Right ventricle myocardium superior (tissue), 1 donor: ENCODE measurements around the gene PLAGL2. TPM values are rescaled to one million over a fixed set of nuclear protein-coding genes. Genes with fewer than 3 reads are reported as not detected.
"Not testable (repeated sequence)": the region's sequence is repeated elsewhere in the genome, so short reads cannot be mapped to it uniquely, and the experiment has no call there.

Experiments used
- ATAC-seq: fragments of 200-7000 bp; cut with Tn5 transposase; one replicate; pipeline ENCODE4 v1.9.1; 2020; ENCODE audit warnings: mild to moderate bottlenecking; ENCODE audit not compliant: poor library complexity
- DNase-seq: peaks from one replicate; pipeline ENCODE4 v3.0.0-alpha.2; 2020
- intact Hi-C: fragments of 100-400 bp; cut with DNase I; formaldehyde crosslinking; loops from one replicate; pipeline ENCODE4 v1.11.2; 2022
- long read RNA-seq: library from polyadenylated mRNA; unstranded; transcript quantifications from one replicate; pipeline ENCODE4 v2.0.0, GENCODE V29; 2021
- total RNA-seq: library from RNA; stranded (reverse); fragmentation: NEBNext Ultra II Directional; extraction: Animal tissue kit (Norgen Biotek cat#: 25700); gene quantifications from one replicate; pipeline ENCODE4 v1.2.1, GENCODE V29; 2021
- donor health status: DM: no; HTN: yes; CAD: no; lungs with severe emphysema.

Gene PLAGL2
- total RNA-seq = 5.7 TPM
- long read RNA-seq, partial matches to known transcripts = 0 of 4 reads
- long read RNA-seq, other reads (novel, unspliced or antisense) = 4 of 4 reads

DNA sequence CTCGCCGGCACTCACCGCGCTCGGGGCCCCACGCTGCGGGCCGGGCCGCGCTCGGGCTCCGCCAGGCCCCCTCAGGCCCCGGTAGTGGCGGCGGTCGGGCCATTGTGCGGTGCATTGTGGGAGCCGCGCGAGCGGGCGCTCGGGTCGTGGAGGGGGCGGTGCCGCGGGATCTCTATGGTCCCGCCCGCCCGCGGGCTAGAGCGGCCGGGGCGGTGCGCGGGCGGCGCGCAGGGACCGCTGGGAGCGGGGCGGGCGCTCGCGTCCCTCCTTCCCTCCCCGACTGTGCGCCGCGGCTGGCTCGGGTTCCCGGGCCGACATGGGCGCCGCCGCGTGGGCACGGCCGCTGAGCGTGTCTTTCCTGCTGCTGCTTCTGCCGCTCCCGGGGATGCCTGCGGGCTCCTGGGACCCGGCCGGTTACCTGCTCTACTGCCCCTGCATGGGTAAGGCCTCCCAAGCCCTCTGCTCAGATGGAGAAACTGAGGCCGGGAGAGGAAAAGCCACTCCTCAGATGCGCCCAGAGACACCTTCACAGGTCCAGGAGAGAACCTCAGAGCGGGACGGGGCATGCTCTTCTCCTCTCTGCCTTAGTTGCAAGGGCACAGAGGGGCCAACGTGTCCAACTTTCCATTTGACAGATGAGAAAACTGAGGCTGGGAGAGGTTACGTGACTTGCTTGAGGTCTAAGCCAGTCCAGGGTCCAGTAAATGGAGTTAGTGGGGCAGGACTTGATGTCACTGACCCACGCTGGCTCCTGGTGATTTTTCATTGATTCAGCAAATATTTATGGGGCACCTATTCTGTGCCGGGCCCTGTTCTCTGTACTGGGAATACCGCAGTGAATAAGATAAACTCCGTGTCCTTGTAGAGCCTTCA lies at the start of gene PLAGL2, which contains the start of gene POFUT1:
PLAGL2 (minus strand) TSS at position 118 of the 873 bp plus-strand sequence. CDS start 5,565 bp downstream, outside the sequence.
POFUT1 (plus strand) TSS at position 255 of the 873 bp plus-strand sequence; CDS start at position 317, 62 bp downstream.
- intact Hi-C loops = loop anchor here (10.0 kb wide), 1 partner anchor 77 kb away; no protein-coding TSS in a partner anchor
- peak; percentile 95 for ATAC-seq
- peak; percentile 94 for DNase-seq

GRCh38 chr20:32252189-32252588 lies 44.6 kb upstream of the PLAGL2 start:
- intact Hi-C loops = no loop called here
- no peak for ATAC-seq
- no peak for DNase-seq

- ATAC-seq (no peak), DNase-seq (no peak)
- intact Hi-C loops = no loop called here
Observed at GRCh38 chr20:32251470-32251869, 43.9 kb upstream of the PLAGL2 start.

DNA sequence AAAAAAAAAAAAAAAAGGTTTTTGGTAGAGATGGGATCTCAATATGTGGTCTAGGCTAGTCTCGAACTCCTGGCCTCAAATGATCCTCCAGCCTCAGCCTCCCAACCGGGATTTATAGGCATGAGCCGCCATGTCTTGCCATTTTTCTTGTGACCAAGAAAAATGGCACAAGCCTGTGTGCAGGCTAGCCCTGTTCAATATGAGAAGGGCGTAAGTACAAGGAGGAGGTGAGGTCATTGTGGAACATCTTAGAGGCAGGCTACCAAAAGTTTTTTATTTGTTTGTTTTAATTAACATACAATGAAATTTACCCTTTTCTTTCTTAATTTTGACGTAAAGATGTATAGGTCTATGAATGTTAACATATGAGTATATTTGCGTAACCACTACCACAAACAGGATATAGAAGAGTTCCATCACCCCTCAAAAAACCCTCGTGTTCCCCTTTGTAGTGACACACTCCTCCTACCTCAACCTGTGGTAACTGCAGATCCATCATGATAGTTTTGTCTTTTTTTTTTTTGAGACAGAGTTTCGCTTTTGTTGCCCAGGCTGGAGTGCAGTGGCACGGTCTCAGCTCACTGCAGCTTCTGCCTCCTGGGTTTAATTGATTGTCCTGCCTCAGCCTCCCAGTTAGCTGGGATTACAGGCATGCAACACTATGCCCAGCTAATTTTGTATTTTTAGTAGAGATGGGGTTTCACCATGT lies 41.6 kb upstream of the PLAGL2 start:
- DNase-seq = no peak
- intact Hi-C loops = no loop called here
- no peak for ATAC-seq

DNA sequence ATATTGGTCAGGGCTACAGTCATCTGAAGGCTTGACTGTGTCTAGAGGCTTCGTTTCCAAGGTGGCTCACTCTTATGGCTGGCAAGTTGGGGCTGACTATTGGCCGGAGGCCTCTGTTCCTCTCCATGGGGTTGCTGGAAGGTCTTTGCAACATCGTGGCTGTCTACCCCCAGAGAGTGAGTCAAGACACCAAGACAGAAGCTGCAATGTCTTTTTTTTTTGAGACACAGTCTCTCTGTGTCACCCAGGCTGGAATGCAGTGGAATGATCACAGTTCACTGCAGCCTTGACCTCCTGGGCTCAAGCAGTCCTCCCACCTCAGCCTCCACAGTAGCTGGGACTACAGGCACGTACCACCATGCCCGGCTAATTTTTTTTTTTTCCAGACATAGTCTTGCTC lies 40.5 kb upstream of the PLAGL2 start:
- ATAC-seq = no peak
- DNase-seq = no peak
- intact Hi-C loops = no loop called here

- DNase-seq, ATAC-seq, intact Hi-C loops: not testable (repeated sequence)
Observed at GRCh38 chr20:32246208-32246607, 38.7 kb upstream of the PLAGL2 start.

DNA sequence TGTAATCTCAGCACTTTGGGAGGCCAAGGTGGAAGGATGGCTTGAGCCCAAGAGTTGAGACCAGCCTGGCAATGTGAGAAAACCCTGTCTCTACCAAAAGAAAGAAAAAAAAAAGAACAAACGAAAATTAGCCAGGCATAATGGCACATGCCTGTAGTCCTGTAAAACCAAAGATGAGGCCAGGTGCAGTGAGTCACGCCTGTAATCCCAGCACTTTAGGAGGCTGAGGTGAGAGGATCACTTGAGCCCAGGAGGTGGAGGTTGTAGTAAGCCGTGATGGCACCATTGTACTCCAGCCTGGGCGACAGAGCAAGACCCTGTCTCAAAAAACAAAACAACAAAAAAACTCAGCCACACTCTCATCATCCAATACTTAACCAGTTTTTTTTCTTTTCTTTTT lies 37.4 kb upstream of the PLAGL2 start:
- DNase-seq = no peak
- intact Hi-C loops = no loop called here
- no peak for ATAC-seq

- ATAC-seq (no peak), DNase-seq (no peak)
- intact Hi-C loops = no loop called here
Observed at GRCh38 chr20:32244150-32244823, 36.7 kb upstream of the PLAGL2 start.

- no peak for ATAC-seq
- DNase-seq = no peak
- intact Hi-C loops = no loop called here
Observed at GRCh38 chr20:32241807-32242206, 34.3 kb upstream of the PLAGL2 start.

DNA sequence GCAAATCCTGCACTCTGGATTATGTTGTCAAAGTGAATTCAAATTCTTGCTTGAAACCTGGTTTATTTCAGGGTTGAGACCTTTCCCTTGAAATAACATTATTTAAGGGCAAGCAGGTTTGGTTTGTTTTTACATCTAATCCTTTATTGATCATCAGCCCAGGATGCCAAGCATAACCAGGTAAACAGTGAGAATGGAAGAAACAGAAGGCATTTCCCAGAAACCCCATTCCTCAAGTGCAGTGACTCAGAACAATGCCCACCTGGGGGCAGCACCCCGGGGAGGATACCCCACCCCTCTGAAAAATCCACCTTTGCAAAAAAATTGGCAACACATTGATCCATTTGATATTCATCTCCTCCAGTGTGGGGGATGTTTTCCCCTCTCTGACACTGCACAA lies 32.7 kb upstream of the PLAGL2 start:
- intact Hi-C loops = no loop called here
- DNase-seq = no peak
- no peak for ATAC-seq

DNA sequence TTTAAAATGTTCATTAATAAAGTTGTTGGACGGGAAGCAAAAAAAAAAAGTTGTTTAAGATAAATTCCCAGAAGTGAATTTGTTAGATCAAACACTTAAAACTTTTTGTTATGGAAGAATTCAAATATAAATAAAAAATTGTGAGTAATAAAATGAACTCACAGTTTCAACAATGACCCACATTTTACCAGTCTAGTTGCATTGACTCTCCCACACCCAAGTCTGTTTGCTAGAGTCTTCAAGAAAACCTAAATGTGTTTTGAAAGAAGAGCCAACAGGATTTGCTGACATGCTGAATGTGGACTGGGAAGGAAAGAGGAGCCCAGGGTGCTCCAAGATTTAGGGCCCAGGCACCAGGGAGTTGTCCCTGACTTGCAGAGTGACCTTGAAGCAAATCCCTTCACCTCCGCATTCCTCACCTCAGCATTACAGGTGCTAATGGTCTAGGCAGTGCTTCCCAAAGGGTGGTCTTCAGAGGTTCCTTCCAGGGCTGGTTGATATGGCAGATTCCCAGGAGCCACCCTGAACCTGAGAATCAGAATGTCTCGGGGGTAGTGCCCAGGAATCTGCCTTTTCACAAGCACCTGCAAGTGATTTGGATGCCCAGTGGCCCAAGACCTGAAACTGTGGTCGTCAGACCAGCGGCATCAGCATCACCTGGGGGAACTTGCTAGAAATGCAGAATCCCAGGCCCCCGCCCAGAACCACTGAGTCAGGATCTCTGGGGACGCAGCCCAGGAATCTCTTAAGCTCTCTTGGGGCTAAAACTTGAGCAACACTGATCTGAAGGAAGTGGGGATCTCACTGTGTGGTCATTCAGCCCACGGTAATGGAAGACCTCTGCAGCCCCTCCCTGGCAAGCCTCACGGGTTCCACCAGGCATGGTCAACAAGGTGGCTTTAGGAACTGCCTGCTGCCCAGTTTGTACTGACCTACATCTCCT lies 31.2 kb upstream of the PLAGL2 start:
- DNase-seq (no peak), ATAC-seq (no peak)
- intact Hi-C loops = no loop called here

- DNase-seq (no peak), ATAC-seq (no peak)
- intact Hi-C loops = no loop called here
Observed at GRCh38 chr20:32237419-32237818, 29.9 kb upstream of the PLAGL2 start.

DNA sequence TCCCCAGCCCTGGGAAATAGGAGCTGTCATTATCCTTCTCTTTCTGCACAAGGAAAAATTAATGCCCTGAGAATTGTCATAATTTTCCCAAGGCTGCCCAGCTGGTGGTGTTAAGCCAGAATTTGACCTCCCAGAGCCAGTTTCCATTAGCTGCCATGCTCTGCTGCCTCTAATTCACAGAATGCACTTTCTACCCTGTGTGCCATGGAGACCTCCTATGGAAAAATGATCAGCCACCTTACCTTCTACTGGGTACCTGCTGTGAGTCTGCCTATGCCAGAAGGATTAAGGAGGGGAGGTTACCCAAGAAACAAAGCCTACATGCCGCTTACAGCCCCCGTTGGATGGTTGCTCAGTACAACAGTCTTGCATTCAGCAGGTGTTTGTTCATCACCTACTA lies 29.3 kb upstream of the PLAGL2 start:
- ATAC-seq = no peak
- no peak for DNase-seq
- intact Hi-C loops = no loop called here

- intact Hi-C loops = no loop called here
- no peak for ATAC-seq
Observed at GRCh38 chr20:32236048-32236533, 28.5 kb upstream of the PLAGL2 start.

GRCh38 chr20:32235331-32236047 lies 27.9 kb upstream of the PLAGL2 start:
- no peak for DNase-seq
- intact Hi-C loops = no loop called here
- no peak for ATAC-seq

More at GRCh38 chr20:32236048-32236533, 28.5 kb upstream of the PLAGL2 start:
- DNase-seq = no peak

GRCh38 chr20:32234135-32234808 lies 26.7 kb upstream of the PLAGL2 start:
- DNase-seq = no peak
- no peak for ATAC-seq
- intact Hi-C loops = no loop called here

DNA sequence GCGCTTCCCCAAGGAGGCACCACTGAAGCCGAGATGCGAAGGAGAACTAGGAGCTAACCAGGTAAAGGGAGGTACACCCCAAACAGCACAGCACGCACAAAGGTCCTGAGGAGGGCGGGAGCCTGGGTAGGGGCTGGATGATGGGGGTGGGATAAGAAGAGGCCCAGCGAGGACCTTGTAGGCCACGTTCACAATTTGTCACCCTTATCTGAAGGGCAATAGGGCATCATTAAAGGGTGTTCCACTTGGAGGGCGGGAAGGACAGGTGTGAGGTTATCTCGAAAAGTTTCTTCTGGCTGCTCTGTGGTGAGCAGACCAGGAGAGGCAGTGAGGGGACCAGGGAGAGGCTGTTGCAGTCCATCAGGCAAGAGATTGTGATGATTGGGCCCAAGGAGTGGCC lies 25.7 kb upstream of the PLAGL2 start:
- DNase-seq = no peak
- ATAC-seq = no peak
- intact Hi-C loops = no loop called here
